IMR-90 (cell line): Measurements from ENCODE around the gene FGD5. TPM values are rescaled to one million over a fixed set of nuclear protein-coding genes. Genes with fewer than 3 reads are reported as not detected.

ENCODE experiments used
- ATAC-seq: fragments of 200-7000 bp; cut with Tn5 transposase; 2 replicates; pipeline ENCODE4 v1.9.1; 2020; ENCODE audit warnings: low read depth, mild to moderate bottlenecking, moderate library complexity
- BruUV-seq: library from RNA; stranded (reverse); fragments of 400-500 nt; replicated peaks from 2 replicates; lab custom pipeline; 2021; lab: Mats Ljungman, UMichigan
- CTCF ChIA-PET: fragments of 300-600 bp; formaldehyde crosslinking; extraction: SDS; loops from one replicate; lab custom pipeline; 2021; ENCODE audit warnings: antibody characterized with exemption; lab: Yijun Ruan, JAX
- POLR2A ChIA-PET: fragments of 300-600 bp; sonication (Branson Sonifier 250); formaldehyde crosslinking; loops from one replicate; lab custom pipeline; 2022; ENCODE audit warnings: antibody characterized with exemption; ENCODE audit not compliant: unreplicated experiment; lab: Charles Lee
- DNase-seq: peaks from one replicate; pipeline ENCODE4 v3.0.0; 2013
- H2AFZ ChIP-seq: replicated peaks from 2 replicates; pipeline ENCODE3; 2013; ENCODE audit warnings: low read length, mild to moderate bottlenecking; ENCODE audit not compliant: poor library complexity
- H2AK5ac ChIP-seq: 2 replicates; pipeline ENCODE4 v1.6.1; 2013; ENCODE audit warnings: low read depth, low read length, inconsistent platforms
- H2AK9ac ChIP-seq: replicated peaks from 2 replicates; pipeline ENCODE3; 2013; ENCODE audit warnings: mild to moderate bottlenecking, low read depth, low read length, moderate library complexity; ENCODE audit not compliant: poor library complexity
- H2BK120ac ChIP-seq: 2 replicates; pipeline ENCODE4 v1.6.1; 2013; ENCODE audit warnings: low read depth, low read length, inconsistent platforms
- H2BK15ac ChIP-seq: 3 replicates; pipeline ENCODE4 v1.6.1; 2013; ENCODE audit warnings: low read depth, low read length, inconsistent platforms
- H2BK20ac ChIP-seq: 2 replicates; pipeline ENCODE4 v1.6.1; 2013; ENCODE audit warnings: low read depth, mild to moderate bottlenecking, inconsistent platforms, low read length, moderate library complexity
- H2BK5ac ChIP-seq: 2 replicates; pipeline ENCODE4 v1.6.1; 2013; ENCODE audit warnings: mild to moderate bottlenecking, low read depth, low read length, inconsistent platforms; ENCODE audit not compliant: poor library complexity, severe bottlenecking
- H3K14ac ChIP-seq: replicated peaks from 2 replicates; pipeline ENCODE4 v1.6.1; 2013; ENCODE audit warnings: low read depth, low read length, inconsistent platforms
- H3K18ac ChIP-seq: 2 replicates; pipeline ENCODE4 v1.6.1; 2013; ENCODE audit warnings: low read depth, low read length, control low read depth
- H3K23ac ChIP-seq: 2 replicates; pipeline ENCODE4 v1.6.1; 2013; ENCODE audit warnings: low read depth, low read length, inconsistent platforms
- H3K27ac ChIP-seq: 2 replicates; pipeline ENCODE4 v1.5.1; 2013; ENCODE audit warnings: mild to moderate bottlenecking, control low read depth, low read length; ENCODE audit not compliant: insufficient read depth
- H3K27me3 ChIP-seq: 2 replicates; pipeline ENCODE4 v1.6.1; 2013; ENCODE audit warnings: low read length; ENCODE audit not compliant: control insufficient read depth, insufficient read depth
- H3K36me3 ChIP-seq: 2 replicates; pipeline ENCODE4 v1.6.1; 2013; ENCODE audit warnings: low read length, mixed read lengths; ENCODE audit not compliant: control insufficient read depth, insufficient read depth
- H3K4ac ChIP-seq: 2 replicates; pipeline ENCODE4 v1.6.1; 2013; ENCODE audit warnings: low read depth, low read length, inconsistent platforms
- H3K4me1 ChIP-seq: 2 replicates; pipeline ENCODE4 v1.6.1; 2013; ENCODE audit warnings: low read length, mixed read lengths; ENCODE audit not compliant: control insufficient read depth, insufficient read depth
- H3K4me2 ChIP-seq: 2 replicates; pipeline ENCODE4 v1.6.1; 2013; ENCODE audit warnings: low read depth, mild to moderate bottlenecking, control low read depth, low read length, moderate library complexity
- H3K4me3 ChIP-seq: 2 replicates; pipeline ENCODE4 v1.5.1; 2013; ENCODE audit warnings: low read depth, mild to moderate bottlenecking, control low read depth, low read length, moderate library complexity; ENCODE audit not compliant: insufficient read depth
- H3K56ac ChIP-seq: 2 replicates; pipeline ENCODE4 v1.6.1; 2013; ENCODE audit warnings: low read length, inconsistent platforms; ENCODE audit not compliant: insufficient read depth; ENCODE audit errors: extremely low read depth
- H3K79me1 ChIP-seq, 2 experiments: 2 replicates each; pipeline ENCODE4 v1.6.1; 2013; ENCODE audit warnings: low read length in 2 of 2, inconsistent platforms in 1 of 2, low read depth in 1 of 2
- H3K9ac ChIP-seq: 2 replicates; pipeline ENCODE4 v1.6.1; 2013; ENCODE audit warnings: low read depth, low read length, control low read depth
- H3K9me1 ChIP-seq: 2 replicates; pipeline ENCODE4 v1.6.1; 2013; ENCODE audit warnings: low read length, inconsistent platforms; ENCODE audit not compliant: insufficient read depth
- H3K9me3 ChIP-seq: 2 replicates; pipeline ENCODE4 v1.6.1; 2013; ENCODE audit warnings: low read length; ENCODE audit not compliant: control insufficient read depth, insufficient read depth
- H4K20me1 ChIP-seq: 2 replicates; pipeline ENCODE4 v1.6.1; 2013; ENCODE audit warnings: low read length, inconsistent platforms; ENCODE audit not compliant: insufficient read depth
- H4K5ac ChIP-seq: 2 replicates; pipeline ENCODE4 v1.6.1; 2013; ENCODE audit warnings: mild to moderate bottlenecking, low read depth, low read length, control low read depth
- H4K8ac ChIP-seq, 2 experiments: 2 replicates each; pipeline ENCODE4 v1.6.1; 2013; ENCODE audit warnings: low read depth in 2 of 2, low read length in 2 of 2, control low read depth in 1 of 2, inconsistent platforms in 1 of 2
- H4K91ac ChIP-seq: 2 replicates; pipeline ENCODE4 v1.6.1; 2013; ENCODE audit warnings: low read depth, low read length, inconsistent platforms; ENCODE audit not compliant: insufficient read depth
- BHLHE40 ChIP-seq: fragments of 150-350 bp; IDR thresholded peaks from 2 replicates; pipeline ENCODE4 v1.6.1; 2016; ENCODE audit warnings: mild to moderate bottlenecking, low read depth, low read length
- CEBPB ChIP-seq: IDR thresholded peaks from 2 replicates; pipeline ENCODE4 v1.6.1; 2012; ENCODE audit warnings: low read depth, low read length, improper control_type of control experiment
- CHD1 ChIP-seq: IDR thresholded peaks from 2 replicates; pipeline ENCODE4 v1.6.1; 2012; ENCODE audit warnings: low read depth, low read length, improper control_type of control experiment
- CTCF ChIP-seq: conservative IDR thresholded peaks from 2 replicates; pipeline ENCODE4 v1.5.1; 2012; ENCODE audit warnings: mild to moderate bottlenecking, low read depth, low read length, improper control_type of control experiment
- ELK1 ChIP-seq: fragments of 150-350 bp; IDR thresholded peaks from 2 replicates; pipeline ENCODE4 v1.6.1; 2016; ENCODE audit warnings: low read depth, mild to moderate bottlenecking, low read length, moderate library complexity, borderline replicate concordance
- FOS ChIP-seq: fragments of 150-350 bp; IDR thresholded peaks from 2 replicates; pipeline ENCODE4 v1.6.1; 2016; ENCODE audit warnings: low read depth, low read length
- MAFK ChIP-seq: IDR thresholded peaks from 2 replicates; pipeline ENCODE4 v1.6.1; 2012; ENCODE audit warnings: low read depth, low read length, improper control_type of control experiment
- MAZ ChIP-seq: IDR thresholded peaks from 2 replicates; pipeline ENCODE4 v1.6.1; 2012; ENCODE audit warnings: low read depth, mild to moderate bottlenecking, low read length, improper control_type of control experiment, moderate library complexity, borderline replicate concordance
- NFE2L2 ChIP-seq: fragments of 150-350 bp; IDR thresholded peaks from 2 replicates; pipeline ENCODE4 v1.6.1; 2016; ENCODE audit warnings: low read depth, mild to moderate bottlenecking, low read length
- POLR2A ChIP-seq: IDR thresholded peaks from 2 replicates; pipeline ENCODE4 v1.6.1; 2012; ENCODE audit warnings: mild to moderate bottlenecking, low read depth, low read length
- RAD21 ChIP-seq: IDR thresholded peaks from 2 replicates; pipeline ENCODE4 v1.6.1; 2012; ENCODE audit warnings: low read length, improper control_type of control experiment
- RFX5 ChIP-seq: IDR thresholded peaks from 2 replicates; pipeline ENCODE4 v1.8.0; 2012; ENCODE audit warnings: low read depth, mild to moderate bottlenecking, low read length, moderate library complexity
- SMC3 ChIP-seq: fragments of 150-350 bp; IDR thresholded peaks from 2 replicates; pipeline ENCODE4 v1.6.1; 2016; ENCODE audit warnings: low read depth, mild to moderate bottlenecking, antibody characterized with exemption, low read length, moderate library complexity
- USF2 ChIP-seq: fragments of 150-350 bp; IDR thresholded peaks from 2 replicates; pipeline ENCODE4 v1.6.1; 2017; ENCODE audit warnings: mild to moderate bottlenecking, antibody characterized with exemption, low read length, low read depth
- WGBS, 2 experiments: methylation state at CpG; one replicate each; pipeline versions ENCODE4 v1.1.5 to v1.1.7; 2013; ENCODE audit warnings: missing lambda C conversion rate in 2 of 2; ENCODE audit not compliant: insufficient read length in 1 of 2; ENCODE audit errors: extremely low coverage in 2 of 2; 5-methylcytosine and 5-hydroxymethylcytosine counted together
- dilution Hi-C: fragments of 300-500 bp; cut with HindIII; formaldehyde crosslinking; loops from one replicate; pipeline ENCODE4 v1.14.3; 2018; ENCODE audit warnings: low sequenced_read_pairs; ENCODE audit not compliant: unreplicated experiment
- in situ Hi-C: fragments of 300-500 bp; cut with MboI; formaldehyde crosslinking; loops from 3 replicates; pipeline ENCODE4 v1.14.3; 2019; ENCODE audit warnings: low sequenced_read_pairs, inconsistent platforms, mixed read lengths
- intact Hi-C: fragments of 100-400 bp; cut with micrococcal nuclease; formaldehyde crosslinking; loops from 2 replicates; pipeline ENCODE4 v1.10.0; 2022
- polyA plus RNA-seq, 3 experiments: library from polyadenylated mRNA; depleted of rRNA; stranded (reverse); fragments of >200 nt; gene quantifications; 2 replicates each; pipeline ENCODE4 v1.2.3, GENCODE V29; 2012; ENCODE audit warnings: low replicate concordance in 1 of 3
- total RNA-seq: library from RNA; depleted of rRNA; stranded (reverse); fragments of >200 nt; gene quantifications from 2 replicates; pipeline ENCODE4 v1.2.3, GENCODE V29; 2012

The FGD5 gene
- total and polyA plus RNA-seq, 2 of the 4 experiments (the other 2 are of a cell fraction): not detected

- no CpG with 5 or more reads among the region's 5 CpGs for WGBS, 2 experiments
- Histone ChIP-seq H3K9ac (no peak overlapping the region), H3K4me3 (no peak overlapping the region), H3K23ac (no peak overlapping the region), H2AK5ac (no peak overlapping the region), H3K4me2 (no peak overlapping the region), H4K20me1 (no peaks in the 10 kb centered on the region), H3K4me1 (no peaks in the 10 kb centered on the region), H4K91ac (no peak overlapping the region), H3K9me3 (no peaks in the 10 kb centered on the region), H3K9me1 (no peaks in the 10 kb centered on the region), H3K36me3 (no peaks in the 10 kb centered on the region), H2BK120ac (no peak overlapping the region), H3K27me3 (peaks cover 3% of the 10 kb centered on the region; the same call in 1 of the 2 replicates), H3K18ac (no peak overlapping the region), H2BK20ac (no peak overlapping the region), H2AK9ac (no peak overlapping the region), H2AFZ (no peak overlapping the region), H2BK15ac (no peak overlapping the region), H3K56ac (no peak overlapping the region), H4K5ac (no peak overlapping the region), H3K27ac (no peak overlapping the region), H3K79me1 (no peaks in the 10 kb centered on the region), H3K14ac (no peak overlapping the region), H4K8ac (no peak overlapping the region), H3K4ac (no peak overlapping the region), H2BK5ac (no peak overlapping the region)
- dilution Hi-C loops (no loop called here), in situ Hi-C loops (loop anchor here (10.0 to 25.0 kb wide), 2 partner anchors 285 to 423 kb away; partner anchors contain the start of gene CAPN7), intact Hi-C loops (loop anchor here (5.0 kb wide), 2 partner anchors 125 to 170 kb away; partner anchors contain the start of gene RBSN)
- DNase-seq (no peak), ATAC-seq (no peak)
- CTCF ChIA-PET: no interaction called here
- BruUV-seq: no TSS peak
- POLR2A ChIA-PET: no interaction called here
- TF ChIP-seq MAFK (no peak), BHLHE40 (no peak), CTCF (no peak), NFE2L2 (no peak), RFX5 (no peak), ELK1 (no peak), CHD1 (no peak), USF2 (no peak), POLR2A (no peak), FOS (no peak), RAD21 (no peak), MAZ (no peak), SMC3 (no peak), CEBPB (no peak)
Measured at GRCh38 chr3:14927308-14927707, 108.5 kb downstream of the FGD5 start.
